HG03060 (cell line): ENCODE data around the gene HYCC2.
"Not testable (repeated sequence)": the region's sequence is repeated elsewhere in the genome, so short reads cannot be mapped to it uniquely, and the experiment has no call there.

Source experiments
- ATAC-seq: cut with Tn5 transposase; IDR thresholded peaks from one replicate; pipeline ENCODE4 v1.9.1; 2021; ENCODE audit warnings: low read depth, moderate number of reproducible peaks; ENCODE audit not compliant: unreplicated experiment

HYCC2 gene

GRCh38 chr2:201071479-201072200, at the start of gene HYCC2, which contains the start of gene NDUFB3:
TSS of gene HYCC2 (minus strand) at chr2:201071671. CDS start at chr2:201024009, 47,662 bp downstream.
TSS of gene NDUFB3 (plus strand) at chr2:201072001. CDS start at chr2:201078883, 6,882 bp downstream.
- peak; percentile 96 for ATAC-seq

GRCh38 chr2:201118961-201119854, 47.7 kb upstream of the HYCC2 start:
- ATAC-seq = no peak

GRCh38 chr2:201118121-201118960, 46.9 kb upstream of the HYCC2 start:
- ATAC-seq = peak; percentile 22

GRCh38 chr2:201117735-201118094, 46.2 kb upstream of the HYCC2 start:
- not testable (repeated sequence) for ATAC-seq

- ATAC-seq = no peak
These were observed 45.7 kb upstream of the HYCC2 start for GRCh38 chr2:201116959-201117734.

- no peak for ATAC-seq
These were observed 44.9 kb upstream of the HYCC2 start, which contains the start of gene CFLAR for GRCh38 chr2:201116115-201116958. TSS of gene CFLAR (plus strand) at chr2:201116164. CDS start at chr2:201129866, 13,702 bp downstream.

- no peak for ATAC-seq
These were observed 43.4 kb upstream of the HYCC2 start for GRCh38 chr2:201114846-201115245.

- no peak for ATAC-seq
These were observed 42.9 kb upstream of the HYCC2 start for GRCh38 chr2:201114350-201114749.

GRCh38 chr2:201111096-201111495, 39.6 kb upstream of the HYCC2 start:
- ATAC-seq = no peak

GRCh38 chr2:201110615-201111014, 39.1 kb upstream of the HYCC2 start:
- no peak for ATAC-seq

GRCh38 chr2:201109186-201109585, 37.7 kb upstream of the HYCC2 start:
- no peak for ATAC-seq

GRCh38 chr2:201108341-201108740, 36.9 kb upstream of the HYCC2 start:
- no peak for ATAC-seq

GRCh38 chr2:201107624-201108023, 36.2 kb upstream of the HYCC2 start:
- no peak for ATAC-seq

- no peak for ATAC-seq
These were observed 34.3 kb upstream of the HYCC2 start for GRCh38 chr2:201105759-201106158.

- no peak for ATAC-seq
These were observed 29.0 kb upstream of the HYCC2 start for GRCh38 chr2:201100497-201100896.

- no peak for ATAC-seq
These were observed 22.1 kb upstream of the HYCC2 start for GRCh38 chr2:201093573-201093972.

- no peak for ATAC-seq
These were observed 19.1 kb upstream of the HYCC2 start for GRCh38 chr2:201090574-201090973.

- ATAC-seq = no peak
These were observed 13.4 kb upstream of the HYCC2 start for GRCh38 chr2:201084863-201085262.

GRCh38 chr2:201074996-201075395, 3.5 kb upstream of the HYCC2 start:
- ATAC-seq = no peak
